AG20443 (cell line): Measurements from ENCODE around the gene CNGB1.
"Not testable (repeated sequence)": the region's sequence is repeated elsewhere in the genome, so short reads cannot be mapped to it uniquely, and the experiment has no call there.

Source experiments
- DNase-seq: peaks from one replicate; pipeline ENCODE4 v3.0.0; 2012; ENCODE audit warnings: low spot score, mixed read lengths

The CNGB1 gene

GRCh38 chr16:57926041-57926440, 44.9 kb downstream of the CNGB1 start:
- DNase-seq = no peak

- no peak for DNase-seq
These were observed 45.6 kb downstream of the CNGB1 start for GRCh38 chr16:57925310-57925709.

GRCh38 chr16:57924514-57924913, 46.4 kb downstream of the CNGB1 start:
- no peak for DNase-seq

- no peak for DNase-seq
These were observed 47.1 kb downstream of the CNGB1 start for GRCh38 chr16:57923841-57924240.

GRCh38 chr16:57923418-57923817, 47.5 kb downstream of the CNGB1 start:
- no peak for DNase-seq

GRCh38 chr16:57920880-57921229, 50.1 kb downstream of the CNGB1 start:
- DNase-seq = no peak

GRCh38 chr16:57920215-57920879, 50.6 kb downstream of the CNGB1 start:
- DNase-seq = no peak

GRCh38 chr16:57918994-57919393, 51.9 kb downstream of the CNGB1 start:
- DNase-seq = no peak

GRCh38 chr16:57918444-57918843, 52.5 kb downstream of the CNGB1 start:
- DNase-seq = no peak

GRCh38 chr16:57917929-57918328, 53.0 kb downstream of the CNGB1 start:
- DNase-seq = not testable (repeated sequence)

- DNase-seq = not testable (repeated sequence)
These were observed 53.4 kb downstream of the CNGB1 start for GRCh38 chr16:57917489-57917888.

- no peak for DNase-seq
These were observed 54.0 kb downstream of the CNGB1 start for GRCh38 chr16:57916735-57917438.

GRCh38 chr16:57915811-57916488, 55.0 kb downstream of the CNGB1 start:
- no peak for DNase-seq

GRCh38 chr16:57915267-57915666, 55.7 kb downstream of the CNGB1 start:
- DNase-seq = no peak

- no peak for DNase-seq
These were observed 56.4 kb downstream of the CNGB1 start for GRCh38 chr16:57914244-57915173.

- DNase-seq = no peak
These were observed 58.2 kb downstream of the CNGB1 start for GRCh38 chr16:57912529-57913260.

GRCh38 chr16:57911743-57912142, 59.2 kb downstream of the CNGB1 start:
- no peak for DNase-seq

- DNase-seq = no peak
These were observed 60.2 kb downstream of the CNGB1 start for GRCh38 chr16:57910696-57911095.

- DNase-seq = no peak
These were observed 62.4 kb downstream of the CNGB1 start for GRCh38 chr16:57908409-57908987.

- DNase-seq = peak; percentile 52
These were observed 64.3 kb downstream of the CNGB1 start for GRCh38 chr16:57906382-57907316.
